Thoracic aorta (tissue), 2 donors: ENCODE data around the gene GNG4. TPM values are rescaled to one million over a fixed set of nuclear protein-coding genes. Genes with fewer than 3 reads are reported as not detected.

Experiments used
- ATAC-seq: fragments of 150-250 bp; one replicate; pipeline ENCODE4 v1.8.0; 2017; ENCODE audit warnings: low read depth; ENCODE audit not compliant: insufficient number of reproducible peaks, low FRiP score
- DNase-seq: peaks from one replicate; pipeline ENCODE4 v3.0.0-alpha.2; 2020; ENCODE audit warnings: low spot score
- H3K27ac ChIP-seq, 2 donors: fragments of 200-600 bp; sonication (generic); 1 replicate in 1 of 2; 2 replicates in 1 of 2; pipeline ENCODE4 v1.5.1; 2016; ENCODE audit warnings: mild to moderate bottlenecking in 2 of 2, moderate library complexity in 2 of 2
- H3K27me3 ChIP-seq: fragments of 200-600 bp; sonication (generic); replicated peaks from 2 replicates; pipeline ENCODE4 v1.6.0; 2016; ENCODE audit warnings: mild to moderate bottlenecking; ENCODE audit not compliant: insufficient read depth
- H3K36me3 ChIP-seq: fragments of 200-600 bp; sonication (generic); one replicate; pipeline ENCODE4 v1.5.1; 2016
- H3K4me1 ChIP-seq, 2 donors: fragments of 200-600 bp; sonication (generic); 1 replicate in 1 of 2; 2 replicates in 1 of 2; pipeline versions ENCODE4 v1.5.1 to v1.6.0; 2016; ENCODE audit warnings: low read depth in 2 of 2, mild to moderate bottlenecking in 1 of 2; ENCODE audit not compliant: control insufficient read depth in 1 of 2
- H3K4me3 ChIP-seq: fragments of 200-600 bp; sonication (generic); 2 replicates; pipeline ENCODE4 v1.5.1; 2016; ENCODE audit warnings: mild to moderate bottlenecking
- H3K9me3 ChIP-seq: fragments of 200-600 bp; sonication (generic); 2 replicates; pipeline ENCODE4 v1.5.1; 2016
- CTCF ChIP-seq: fragments of 200-600 bp; sonication (generic); IDR thresholded peaks from one replicate; pipeline ENCODE4 v1.5.1; 2019; ENCODE audit warnings: antibody characterized with exemption
- total RNA-seq, 2 donors: library from RNA; depleted of rRNA; stranded (reverse); fragments of >200 nt; gene quantifications; one replicate each; pipeline versions ENCODE4 v1.1.0 to v1.2.3, GENCODE V29; 2016

GNG4 gene
- total RNA-seq, 2 donors from 2014 or later, result 0.28 TPM; not detected in 1

- H3K27me3 ChIP-seq, result no peaks in the 10 kb centered on the region
- H3K9me3 ChIP-seq, result no peaks in the 10 kb centered on the region
- H3K36me3 ChIP-seq, result peaks cover 5% of the 10 kb centered on the region
- no peaks in the 10 kb centered on the region for H3K4me1 ChIP-seq
- H3K27ac ChIP-seq, result no peak overlapping the region
- no peak for DNase-seq
- no peak for TF ChIP-seq CTCF
- H3K4me3 ChIP-seq, result no peak overlapping the region
- no peak for ATAC-seq
These were observed 9.7 kb upstream of the GNG4 start for GRCh38 chr1:235659186-235659771.

- Histone ChIP-seq H3K27ac (no peak overlapping the region), H3K9me3 (no peaks in the 10 kb centered on the region), H3K4me1 (no peaks in the 10 kb centered on the region), H3K36me3 (no peaks in the 10 kb centered on the region), H3K4me3 (no peak overlapping the region), H3K27me3 (no peaks in the 10 kb centered on the region)
- DNase-seq, result no peak
- TF ChIP-seq CTCF, result no peak
- no peak for ATAC-seq
These were observed 8.4 kb upstream of the GNG4 start for GRCh38 chr1:235657747-235658526.

GRCh38 chr1:235657269-235657668 is 7.7 kb upstream of the GNG4 start:
- Histone ChIP-seq H3K36me3 (no peaks in the 10 kb centered on the region), H3K27me3 (no peaks in the 10 kb centered on the region), H3K4me3 (no peak overlapping the region), H3K9me3 (no peaks in the 10 kb centered on the region), H3K4me1 (no peaks in the 10 kb centered on the region), H3K27ac (no peak overlapping the region)
- DNase-seq (no peak), ATAC-seq (no peak)
- no peak for TF ChIP-seq CTCF

- DNase-seq, result no peak
- H3K36me3 ChIP-seq, result no peaks in the 10 kb centered on the region
- H3K27me3 ChIP-seq, result peaks cover 10% of the 10 kb centered on the region
- H3K9me3 ChIP-seq, result no peaks in the 10 kb centered on the region
- peaks cover 13 to 25% of the 10 kb centered on the region in 2 donors for H3K4me1 ChIP-seq
- ATAC-seq, result no peak
- H3K4me3 ChIP-seq, result no peak overlapping the region
- H3K27ac ChIP-seq, result no peak overlapping the region
- TF ChIP-seq CTCF, result no peak
These were observed 2.8 kb upstream of the GNG4 start for GRCh38 chr1:235652364-235652763.

- Histone ChIP-seq H3K36me3 (no peaks in the 10 kb centered on the region), H3K27ac (no peak overlapping the region), H3K27me3 (peaks cover 10% of the 10 kb centered on the region), H3K4me3 (no peak overlapping the region), H3K9me3 (no peaks in the 10 kb centered on the region), H3K4me1 (peaks cover 13 to 25% of the 10 kb centered on the region in 2 donors)
- TF ChIP-seq CTCF, result no peak
- ATAC-seq (no peak), DNase-seq (no peak)
These were observed 1.7 kb upstream of the GNG4 start for GRCh38 chr1:235651170-235651806.
